ENCODE results near the gene TP73.

TP73 gene

GRCh38 chr1:3651930-3652547 lies at the start of gene TP73:
TP73 (plus strand) TSS chr1:3652516; CDS start chr1:3682366, 29,850 bp downstream.
- no peak for DNase-seq (ENCODE audit: low read depth, low spot score)

DNA sequence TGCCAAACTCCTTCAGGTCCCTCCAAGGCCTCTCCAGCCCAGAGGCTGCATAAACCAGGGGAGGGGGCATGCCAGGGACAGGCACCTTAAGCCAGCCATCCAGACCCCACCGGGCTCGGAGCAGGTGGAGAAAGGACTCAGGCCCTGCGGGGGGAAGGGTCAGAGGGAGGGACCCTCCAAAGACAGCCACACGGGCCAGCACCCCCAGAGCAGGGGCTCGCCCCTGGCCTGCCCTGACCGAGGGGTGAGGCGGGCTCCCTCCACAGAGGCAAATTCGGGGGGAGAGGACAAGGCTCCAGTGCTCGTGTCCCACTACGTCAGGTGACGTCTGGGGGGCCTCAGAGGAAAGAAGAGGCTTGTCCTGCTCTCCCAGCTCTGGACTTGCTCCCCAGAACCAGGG lies 49.2 kb upstream of the TP73 start:
- no peak for DNase-seq (ENCODE audit: low read depth, low spot score)

- DNase-seq (ENCODE audit: low read depth, low spot score): no peak
Observed at GRCh38 chr1:3603571-3604467, 48.5 kb upstream of the TP73 start.

GRCh38 chr1:3604468-3604974 lies 47.8 kb upstream of the TP73 start:
- no peak for DNase-seq (ENCODE audit: low read depth, low spot score)

- DNase-seq (ENCODE audit: low read depth, low spot score): no peak
Observed at GRCh38 chr1:3604997-3605823, 47.1 kb upstream of the TP73 start.

DNA sequence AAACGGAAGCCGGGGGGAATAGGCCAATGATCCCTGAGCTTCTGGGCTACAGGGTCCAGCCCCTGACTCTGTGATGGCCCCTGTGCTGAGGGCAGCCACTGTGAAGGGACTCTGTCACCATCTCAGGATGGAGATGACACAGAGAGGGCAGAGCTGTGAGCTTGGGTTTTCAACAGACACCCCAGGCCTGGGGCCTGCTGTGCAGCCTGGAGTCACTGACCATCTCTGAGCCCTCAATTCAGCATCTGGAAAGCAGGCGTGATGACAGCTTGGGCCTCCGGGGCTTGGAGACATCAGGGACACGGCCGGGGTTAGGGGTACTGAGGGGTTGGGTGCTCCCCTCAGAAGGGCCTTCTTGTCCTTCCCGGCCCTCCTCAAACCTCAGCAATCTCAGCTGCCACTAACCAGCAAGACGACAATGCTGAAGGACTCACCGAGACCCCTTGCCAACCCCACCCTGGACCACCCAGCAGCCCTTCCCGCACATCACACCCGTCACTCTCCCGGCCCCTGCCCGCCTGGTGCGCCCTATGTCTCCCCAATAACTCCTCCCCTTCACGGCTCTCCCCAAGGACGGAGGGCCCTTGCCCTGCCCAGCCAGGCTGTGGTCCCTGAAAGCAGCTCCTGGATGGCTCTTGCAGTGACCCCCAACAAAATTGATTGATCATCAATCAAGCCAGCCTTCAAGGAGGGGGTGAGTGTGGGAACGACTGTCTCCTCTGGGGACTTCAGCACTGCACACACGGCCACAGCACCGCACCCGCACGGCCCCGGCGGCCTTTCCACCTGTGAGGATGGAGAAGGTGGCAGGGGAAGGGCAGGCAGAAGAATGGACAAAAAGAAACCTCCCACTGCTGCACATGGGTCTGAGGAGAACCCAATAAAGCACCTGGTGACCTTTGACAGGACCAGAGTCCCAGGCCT lies 45.3 kb upstream of the TP73 start:
- DNase-seq (ENCODE audit: low read depth, low spot score): no peak

GRCh38 chr1:3607703-3608065 lies 44.6 kb upstream of the TP73 start:
- DNase-seq (ENCODE audit: low read depth, low spot score): no peak

DNA sequence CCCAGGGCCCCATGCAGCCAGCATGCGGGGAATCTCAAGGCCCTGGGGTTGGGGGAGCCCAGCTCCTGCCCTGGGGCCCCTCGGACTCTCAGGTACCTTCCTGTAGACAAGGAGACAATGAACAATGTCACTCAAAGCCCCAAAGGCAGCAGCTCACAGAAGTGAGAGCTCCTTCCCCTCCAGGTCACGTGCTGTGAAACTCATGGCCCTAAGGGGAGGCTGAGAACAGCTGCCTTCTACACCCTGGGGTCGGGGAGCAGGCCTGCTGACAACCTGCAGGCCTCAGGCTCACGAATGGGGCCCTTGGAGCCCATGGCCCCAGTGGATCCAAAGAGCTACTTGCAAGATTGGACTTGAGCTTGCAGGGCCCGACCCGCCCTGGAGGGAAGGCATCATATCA lies 44.2 kb upstream of the TP73 start:
- no peak for DNase-seq (ENCODE audit: low read depth, low spot score)

GRCh38 chr1:3609016-3609768 lies 43.1 kb upstream of the TP73 start:
- DNase-seq (ENCODE audit: low read depth, low spot score): no peak

DNA sequence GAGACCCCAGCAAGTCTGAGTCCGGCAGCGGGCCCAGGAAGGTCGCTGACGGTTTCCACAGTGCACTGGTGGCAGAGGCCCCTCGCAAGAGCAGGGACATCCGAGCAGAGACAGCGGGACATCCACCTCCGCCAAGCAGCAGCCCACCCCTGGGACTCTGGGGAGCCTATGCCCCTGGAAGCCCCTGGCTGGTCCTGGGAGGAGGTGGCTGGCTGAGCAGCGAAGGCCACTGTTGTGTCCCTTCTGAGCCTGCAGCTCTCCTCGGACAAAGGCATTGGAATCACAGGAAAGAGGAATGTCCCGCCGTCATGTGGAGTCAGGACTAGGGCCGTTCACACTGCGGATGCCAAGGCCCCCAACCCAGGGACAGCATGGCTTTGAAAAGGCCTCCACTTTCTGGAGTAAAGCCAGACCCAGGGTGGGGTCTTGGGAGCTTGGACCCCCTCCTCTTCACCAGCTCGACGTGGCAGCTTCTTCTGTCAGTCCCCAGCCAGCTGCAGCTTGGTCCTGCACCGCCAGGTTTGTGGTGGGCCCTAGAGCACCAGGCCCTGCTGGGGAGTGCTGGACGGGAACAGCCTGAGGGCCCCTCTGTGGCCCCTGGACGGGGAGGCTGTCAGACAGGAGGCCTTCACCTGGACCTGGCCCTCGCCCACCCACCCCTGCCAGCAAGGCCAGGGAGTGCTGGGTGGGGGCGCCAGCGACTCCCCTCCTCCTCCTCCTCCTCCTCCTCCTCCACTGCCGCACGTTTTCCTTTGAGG lies 42.4 kb upstream of the TP73 start:
- no peak for DNase-seq (ENCODE audit: low read depth, low spot score)

GRCh38 chr1:3610527-3611169 lies 41.7 kb upstream of the TP73 start:
- no peak for DNase-seq (ENCODE audit: low read depth, low spot score)

DNA sequence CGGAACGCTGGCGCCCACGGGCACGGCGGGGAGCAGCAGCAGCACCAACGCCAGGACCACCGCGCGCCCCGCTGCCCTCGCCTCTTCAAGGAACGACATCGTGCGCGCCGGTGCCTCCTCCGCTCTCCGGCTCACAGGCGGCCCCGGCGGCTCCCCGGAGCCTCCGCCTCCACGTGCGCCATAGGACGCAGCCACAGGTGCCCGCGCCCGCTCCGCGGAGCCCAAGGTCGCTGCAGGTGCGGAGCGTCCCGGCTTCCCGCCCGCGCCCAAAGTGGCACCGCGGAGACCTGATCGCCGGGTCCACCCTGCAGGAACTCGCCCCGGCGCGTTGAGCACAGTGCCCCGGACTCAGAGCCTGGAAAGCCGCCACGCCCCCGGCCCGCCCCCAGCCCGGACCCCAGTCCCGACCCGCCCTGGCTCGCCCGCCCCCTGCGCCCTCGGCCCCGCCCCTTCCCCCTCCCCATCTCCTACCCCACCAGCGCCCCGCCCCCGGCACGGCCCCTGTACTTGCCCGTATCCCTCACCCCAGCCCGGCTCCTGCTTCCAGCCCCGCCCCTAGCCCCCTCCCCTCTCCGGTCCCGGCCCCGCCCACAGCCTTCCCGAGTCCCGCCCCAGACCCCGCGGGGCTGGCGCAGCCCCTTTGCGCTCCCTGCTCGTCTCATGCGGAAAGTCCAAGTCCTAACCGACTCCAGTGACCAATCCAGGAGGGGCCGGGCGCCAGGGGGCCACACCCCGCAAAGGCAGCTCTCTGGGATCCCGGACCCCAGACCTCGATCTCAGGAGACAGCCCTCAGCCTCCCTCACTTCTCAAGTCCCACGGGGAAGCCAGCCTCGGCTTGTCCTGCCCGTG lies 40.9 kb upstream of the TP73 start, which contains the start of gene MEGF6:
TSS of gene MEGF6 (minus strand) at position 339 of the 850 bp plus-strand sequence. CDS start at position 99, 240 bp downstream.
- DNase-seq (ENCODE audit: low read depth, low spot score): no peak

GRCh38 chr1:3612123-3612522 lies 40.2 kb upstream of the TP73 start:
- DNase-seq (ENCODE audit: low read depth, low spot score): no peak

- no peak for DNase-seq (ENCODE audit: low read depth, low spot score)
Observed at GRCh38 chr1:3614755-3615742, 37.3 kb upstream of the TP73 start.

DNA sequence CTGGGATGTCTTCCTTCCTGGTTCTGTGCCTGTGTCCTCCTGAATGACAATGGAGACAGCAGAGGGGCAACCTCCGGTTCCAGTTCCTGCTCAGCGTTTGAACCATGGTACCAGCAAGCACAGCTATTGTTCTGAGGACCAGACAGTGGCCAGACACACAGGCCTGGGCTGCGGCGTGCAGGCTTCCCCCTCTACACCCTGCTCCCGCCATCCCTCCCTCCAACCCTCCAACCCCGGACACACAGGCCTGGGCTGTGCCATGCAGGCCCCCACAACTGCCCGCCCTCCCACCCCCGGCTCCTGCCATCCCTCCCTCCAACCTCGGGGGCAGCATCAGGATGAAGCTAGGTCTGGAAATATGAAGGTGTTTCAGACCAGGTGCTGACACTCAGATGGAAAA lies 35.5 kb upstream of the TP73 start:
- DNase-seq (ENCODE audit: low read depth, low spot score): no peak

DNA sequence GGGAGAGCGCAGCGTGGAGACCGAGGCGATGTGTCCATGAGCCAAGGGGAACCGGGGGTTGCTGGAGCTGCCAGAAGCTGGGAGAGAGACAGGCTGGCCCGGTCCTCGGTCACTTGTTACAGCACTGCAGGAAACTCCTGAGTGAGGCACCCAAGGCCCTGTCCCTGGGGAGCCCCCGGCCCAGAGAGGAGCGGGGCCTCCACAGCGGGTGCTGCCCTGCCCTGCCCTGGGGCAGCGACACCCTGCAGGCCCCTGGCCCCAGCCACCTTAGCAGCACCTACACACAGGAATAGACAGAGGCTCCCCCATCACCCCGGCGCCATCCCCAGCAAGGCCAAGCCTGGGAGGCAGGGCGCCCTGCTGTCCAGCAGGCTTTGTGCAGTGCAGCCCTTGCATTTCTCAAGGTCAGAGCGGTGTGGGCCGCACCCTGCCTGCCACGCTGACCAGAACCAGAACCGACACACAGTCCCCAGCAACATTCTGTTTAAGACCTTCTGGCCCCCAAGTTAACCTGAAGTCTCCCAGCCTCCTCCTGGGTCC lies 34.4 kb upstream of the TP73 start:
- DNase-seq (ENCODE audit: low read depth, low spot score): no peak

GRCh38 chr1:3618531-3618880 lies 33.8 kb upstream of the TP73 start:
- no peak for DNase-seq (ENCODE audit: low read depth, low spot score)

Data from smooth muscle cell of the brain vasculature (primary cell).